NT2/D1 (cell line): ENCODE results near the gene PTPN14.
"Not testable (repeated sequence)": the region's sequence is repeated elsewhere in the genome, so short reads cannot be mapped to it uniquely, and the experiment has no call there.

Source experiments
- SUZ12 ChIP-seq: IDR thresholded peaks from 2 replicates; pipeline ENCODE4 v1.6.1; 2011; ENCODE audit not compliant: insufficient read length, insufficient read depth; ENCODE audit errors: extremely low read depth
- YY1 ChIP-seq: IDR thresholded peaks from 2 replicates; pipeline ENCODE4 v1.6.1; 2011; ENCODE audit not compliant: insufficient read length, insufficient read depth

GRCh38 chr1:214576120-214576519 is 24.7 kb upstream of the PTPN14 start:
- not testable (repeated sequence) for TF ChIP-seq SUZ12, YY1
